ENCODE measurements around the gene ABCB11.

DNA sequence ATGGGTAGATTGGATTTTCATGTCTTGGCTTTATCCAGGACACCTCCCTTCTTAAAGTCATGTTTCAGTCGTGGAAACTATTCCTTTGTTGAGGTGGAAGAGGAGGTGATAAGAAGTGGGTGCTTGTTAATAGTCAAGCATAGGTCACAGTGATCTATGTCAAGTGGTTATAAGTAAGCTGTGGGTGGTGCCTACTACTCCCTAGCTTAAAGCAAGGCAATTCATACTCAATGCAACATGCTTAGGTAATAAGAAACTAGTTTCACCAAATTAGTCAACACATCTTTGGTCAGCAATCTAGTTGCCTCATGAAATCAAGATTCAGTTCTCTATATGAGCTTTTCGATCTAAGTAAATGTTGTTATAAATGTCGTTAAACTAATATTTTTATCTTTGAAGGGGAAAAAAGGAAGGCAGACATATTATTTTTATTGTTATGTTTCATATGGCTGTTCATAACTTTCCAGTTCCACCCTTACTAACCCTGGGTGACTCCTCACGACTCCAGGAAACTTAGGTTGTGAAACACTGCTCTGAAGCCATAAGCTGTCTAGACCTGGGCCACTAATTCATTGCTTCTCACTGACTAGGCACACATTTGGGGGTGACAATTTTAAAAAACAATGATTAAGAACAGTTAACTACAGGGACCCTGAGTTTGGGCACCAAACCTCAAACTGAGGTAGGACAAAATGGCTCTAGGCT is 5.8 kb upstream of the ABCB11 start:
- TF ChIP-seq CTCF (conservative IDR thresholded peaks at IDR 0.05; ENCODE audit: low read depth, low read length), result no peak
- no peak for TF ChIP-seq EZH2 (IDR thresholded peaks at IDR 0.05; ENCODE audit: borderline replicate concordance, low read depth, low read length, poor library complexity, severe bottlenecking)

Data from A673 (cell line).